Measurements from ENCODE around the gene CNNM3.

DNA sequence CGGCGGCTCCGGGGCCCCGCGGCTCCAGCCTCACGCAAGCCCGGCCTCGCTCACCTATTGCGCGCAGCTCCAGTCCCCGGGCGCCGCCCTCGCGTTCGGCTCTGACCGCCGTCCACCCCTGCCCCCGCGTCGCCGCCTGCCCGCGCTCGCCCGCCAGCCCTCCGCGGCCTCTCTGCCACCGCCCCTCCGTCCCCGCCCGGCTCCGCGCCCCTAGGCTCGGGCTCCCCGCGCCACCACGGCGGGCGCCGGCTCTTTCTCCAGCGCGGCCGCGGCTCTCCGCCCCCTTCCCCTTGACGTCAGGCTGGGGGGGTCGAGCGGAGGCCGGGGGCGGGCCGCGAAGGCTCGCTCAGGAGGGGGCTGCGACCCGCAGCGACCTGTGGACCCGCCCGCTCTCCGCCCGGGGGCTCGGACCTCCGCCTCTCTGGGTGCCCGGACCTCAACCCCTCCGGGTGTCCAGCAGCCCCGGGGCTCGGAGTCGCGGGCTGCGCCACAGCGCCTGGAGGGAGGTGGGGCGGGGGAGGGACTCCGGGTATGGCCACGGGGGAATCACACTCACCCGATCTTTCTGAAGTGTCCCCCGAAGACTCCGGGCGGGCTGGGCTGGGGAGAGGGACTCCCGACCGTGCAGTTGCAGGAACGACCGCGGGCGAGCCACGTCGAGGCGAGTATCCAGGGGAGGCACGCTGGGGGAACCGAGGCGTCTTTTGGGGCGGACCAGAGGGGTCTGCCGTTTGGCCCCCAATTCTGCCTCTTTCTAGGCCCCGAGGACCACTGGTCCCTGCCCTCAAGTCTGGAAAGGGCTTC lies 54.0 kb downstream of the CNNM3 start, which contains the start of gene SEMA4C:
- TF ChIP-seq, protein P1, sequence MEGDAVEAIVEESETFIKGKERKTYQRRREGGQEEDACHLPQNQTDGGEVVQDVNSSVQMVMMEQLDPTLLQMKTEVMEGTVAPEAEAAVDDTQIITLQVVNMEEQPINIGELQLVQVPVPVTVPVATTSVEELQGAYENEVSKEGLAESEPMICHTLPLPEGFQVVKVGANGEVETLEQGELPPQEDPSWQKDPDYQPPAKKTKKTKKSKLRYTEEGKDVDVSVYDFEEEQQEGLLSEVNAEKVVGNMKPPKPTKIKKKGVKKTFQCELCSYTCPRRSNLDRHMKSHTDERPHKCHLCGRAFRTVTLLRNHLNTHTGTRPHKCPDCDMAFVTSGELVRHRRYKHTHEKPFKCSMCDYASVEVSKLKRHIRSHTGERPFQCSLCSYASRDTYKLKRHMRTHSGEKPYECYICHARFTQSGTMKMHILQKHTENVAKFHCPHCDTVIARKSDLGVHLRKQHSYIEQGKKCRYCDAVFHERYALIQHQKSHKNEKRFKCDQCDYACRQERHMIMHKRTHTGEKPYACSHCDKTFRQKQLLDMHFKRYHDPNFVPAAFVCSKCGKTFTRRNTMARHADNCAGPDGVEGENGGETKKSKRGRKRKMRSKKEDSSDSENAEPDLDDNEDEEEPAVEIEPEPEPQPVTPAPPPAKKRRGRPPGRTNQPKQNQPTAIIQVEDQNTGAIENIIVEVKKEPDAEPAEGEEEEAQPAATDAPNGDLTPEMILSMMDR (tag by site-specific recombination; IDR thresholded peaks at IDR 0.05), result no peak
- TF ChIP-seq HOXA7 (CRISPR knock-in tag; IDR thresholded peaks at IDR 0.05; ENCODE audit: borderline replicate concordance), result no peak
- TF ChIP-seq SP2 (tag by site-specific recombination; IDR thresholded peaks at IDR 0.05), result 0 out of 2 replicates have a peak, but pooled peaks have one; percentile 20
- no peak for TF ChIP-seq KLF1 (tag by site-specific recombination; IDR thresholded peaks at IDR 0.05)
- peak; percentile 55; the same call in 1 of the 2 replicates for TF ChIP-seq ZIC2 (tag by site-specific recombination; IDR thresholded peaks at IDR 0.05)
- no peak for TF ChIP-seq ZNF202 (tag by site-specific recombination; IDR thresholded peaks at IDR 0.05; ENCODE audit: borderline replicate concordance)
